Caco-2 (cell line): ENCODE results near the gene IRF2. TPM values are rescaled to one million over a fixed set of nuclear protein-coding genes. Genes with fewer than 3 reads are reported as not detected.

ENCODE experiments used
- BruUV-seq: library from RNA; stranded (reverse); fragments of 400-500 nt; replicated peaks from 2 replicates; lab custom pipeline; 2021; lab: Mats Ljungman, UMichigan
- CTCF ChIA-PET: fragments of 300-600 bp; sonication (Branson Sonifier 250); formaldehyde crosslinking; loops from one replicate; lab custom pipeline; 2022; ENCODE audit warnings: antibody characterized with exemption; lab: Charles Lee
- POLR2A ChIA-PET: fragments of 300-600 bp; sonication (Branson Sonifier 250); formaldehyde crosslinking; loops from one replicate; lab custom pipeline; 2022; ENCODE audit warnings: antibody characterized with exemption; lab: Charles Lee
- DNase-seq, 2 experiments: peaks; one replicate each; pipeline versions ENCODE4 v3.0.0 to v3.0.0-alpha.2; 2020 to 2022
- H3K27me3 ChIP-seq: replicated peaks from 2 replicates; pipeline ENCODE4 v1.6.0; 2011; ENCODE audit warnings: low read length; ENCODE audit not compliant: control insufficient read depth, insufficient read depth
- H3K36me3 ChIP-seq: 2 replicates; pipeline ENCODE4 v1.5.1; 2011; ENCODE audit warnings: low read length; ENCODE audit not compliant: control insufficient read depth, insufficient read depth
- H3K4me1 ChIP-seq: fragments of 250-450 bp; sonication (Bioruptor Pico); 2 replicates; pipeline ENCODE4 v1.5.1; 2020; ENCODE audit warnings: mild to moderate bottlenecking
- H3K4me3 ChIP-seq: 2 replicates; pipeline ENCODE4 v1.5.1; 2011; ENCODE audit warnings: low read depth, mild to moderate bottlenecking, control low read depth, low read length
- H3K9me3 ChIP-seq: fragments of 250-450 bp; sonication (Bioruptor Pico); 2 replicates; pipeline ENCODE4 v1.5.1; 2020; ENCODE audit warnings: mild to moderate bottlenecking, moderate library complexity
- H3K27ac Mint-ChIP-seq: one replicate; pipeline ENCODE4 v1.8.0; 2022; ENCODE audit warnings: mixed read lengths; ENCODE audit not compliant: unreplicated experiment
- H3K27me3 Mint-ChIP-seq: one replicate; pipeline ENCODE4 v1.8.0; 2022; ENCODE audit warnings: mixed read lengths; ENCODE audit not compliant: insufficient read depth, unreplicated experiment
- H3K36me3 Mint-ChIP-seq: one replicate; pipeline ENCODE4 v1.8.0; 2022; ENCODE audit warnings: mild to moderate bottlenecking, mixed read lengths; ENCODE audit not compliant: insufficient read depth, unreplicated experiment
- H3K4me1 Mint-ChIP-seq: one replicate; pipeline ENCODE4 v1.8.0; 2022; ENCODE audit warnings: low read depth, mixed read lengths; ENCODE audit not compliant: unreplicated experiment
- H3K4me3 Mint-ChIP-seq: one replicate; pipeline ENCODE4 v1.8.0; 2022; ENCODE audit warnings: mild to moderate bottlenecking, moderate library complexity, mixed read lengths; ENCODE audit not compliant: unreplicated experiment
- H3K9me3 Mint-ChIP-seq: one replicate; pipeline ENCODE4 v1.8.0; 2022; ENCODE audit warnings: mixed read lengths; ENCODE audit not compliant: unreplicated experiment
- intact Hi-C: fragments of 100-400 bp; cut with micrococcal nuclease; formaldehyde crosslinking; loops from one replicate; pipeline ENCODE4 v1.10.0; 2022; ENCODE audit not compliant: unreplicated experiment
- total RNA-seq: library from RNA; stranded (reverse); gene quantifications from 2 replicates; pipeline ENCODE4 v1.2.3, GENCODE V29; 2022
- TF ChIP-seq, protein P1 (sequence below), 2 experiments: fragments of 200-600 bp in 1 of 2; IDR thresholded peaks; 1 replicate in 1 of 2; 2 replicates in 1 of 2; pipeline versions ENCODE4 v1.5.1 to v1.8.0; 2011 to 2022; ENCODE audit warnings: antibody characterized with exemption in 1 of 2, control low read depth in 1 of 2, inconsistent platforms in 1 of 2, low read depth in 1 of 2, low read length in 1 of 2, mild to moderate bottlenecking in 1 of 2, moderate library complexity in 1 of 2; ENCODE audit not compliant: insufficient read depth in 1 of 2, severe bottlenecking in 1 of 2, unreplicated experiment in 1 of 2

IRF2 gene
- total RNA-seq, 1 experiment from 2014 or later, result 9.2 TPM

DNA sequence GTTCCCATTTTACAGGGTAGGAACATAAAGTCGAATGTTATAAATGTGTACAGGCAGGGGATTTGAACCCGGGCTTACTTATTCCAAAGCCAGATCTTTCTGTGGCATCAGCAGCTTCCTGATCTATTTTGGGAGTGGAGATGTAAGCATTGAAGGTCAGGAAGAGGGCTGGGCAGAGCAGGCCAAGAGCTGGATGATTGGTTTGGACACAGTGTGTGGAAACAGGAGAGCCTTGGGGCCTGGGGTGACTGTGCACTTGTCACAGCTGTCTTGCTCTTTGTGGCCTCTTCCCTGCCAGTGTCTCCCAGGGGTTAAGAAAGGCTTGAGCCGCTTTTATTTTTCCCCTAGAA is 128.8 kb downstream of the IRF2 start:
- H3K36me3 ChIP-seq, result no peaks in the 10 kb centered on the region
- CTCF ChIA-PET, result no interaction called here
- DNase-seq, result no peak
- H3K27me3 ChIP-seq, result no peaks in the 10 kb centered on the region
- peak overlapping the region; percentile 61 for H3K27ac Mint-ChIP-seq
- H3K4me1 ChIP-seq, result peaks cover 36% of the 10 kb centered on the region
- TF ChIP-seq, protein P1, sequence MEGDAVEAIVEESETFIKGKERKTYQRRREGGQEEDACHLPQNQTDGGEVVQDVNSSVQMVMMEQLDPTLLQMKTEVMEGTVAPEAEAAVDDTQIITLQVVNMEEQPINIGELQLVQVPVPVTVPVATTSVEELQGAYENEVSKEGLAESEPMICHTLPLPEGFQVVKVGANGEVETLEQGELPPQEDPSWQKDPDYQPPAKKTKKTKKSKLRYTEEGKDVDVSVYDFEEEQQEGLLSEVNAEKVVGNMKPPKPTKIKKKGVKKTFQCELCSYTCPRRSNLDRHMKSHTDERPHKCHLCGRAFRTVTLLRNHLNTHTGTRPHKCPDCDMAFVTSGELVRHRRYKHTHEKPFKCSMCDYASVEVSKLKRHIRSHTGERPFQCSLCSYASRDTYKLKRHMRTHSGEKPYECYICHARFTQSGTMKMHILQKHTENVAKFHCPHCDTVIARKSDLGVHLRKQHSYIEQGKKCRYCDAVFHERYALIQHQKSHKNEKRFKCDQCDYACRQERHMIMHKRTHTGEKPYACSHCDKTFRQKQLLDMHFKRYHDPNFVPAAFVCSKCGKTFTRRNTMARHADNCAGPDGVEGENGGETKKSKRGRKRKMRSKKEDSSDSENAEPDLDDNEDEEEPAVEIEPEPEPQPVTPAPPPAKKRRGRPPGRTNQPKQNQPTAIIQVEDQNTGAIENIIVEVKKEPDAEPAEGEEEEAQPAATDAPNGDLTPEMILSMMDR (IDR thresholded peaks at IDR 0.05; ENCODE audit: insufficient read depth in 1 of 2, low read depth in 1 of 2, low read length in 1 of 2, severe bottlenecking in 1 of 2, unreplicated experiment in 1 of 2), result no peak
- H3K4me3 ChIP-seq, result no peak overlapping the region
- intact Hi-C loops, result no loop called here
- no peaks in the 10 kb centered on the region for H3K9me3 ChIP-seq
- H3K27me3 Mint-ChIP-seq, result no peaks in the 10 kb centered on the region
- BruUV-seq, result no TSS peak
- no peak overlapping the region for H3K4me3 Mint-ChIP-seq
- peaks cover 6% of the 10 kb centered on the region for H3K36me3 Mint-ChIP-seq
- H3K4me1 Mint-ChIP-seq, result peaks cover 42% of the 10 kb centered on the region
- POLR2A ChIA-PET, result no interaction called here
- H3K9me3 Mint-ChIP-seq, result no peaks in the 10 kb centered on the region

DNA sequence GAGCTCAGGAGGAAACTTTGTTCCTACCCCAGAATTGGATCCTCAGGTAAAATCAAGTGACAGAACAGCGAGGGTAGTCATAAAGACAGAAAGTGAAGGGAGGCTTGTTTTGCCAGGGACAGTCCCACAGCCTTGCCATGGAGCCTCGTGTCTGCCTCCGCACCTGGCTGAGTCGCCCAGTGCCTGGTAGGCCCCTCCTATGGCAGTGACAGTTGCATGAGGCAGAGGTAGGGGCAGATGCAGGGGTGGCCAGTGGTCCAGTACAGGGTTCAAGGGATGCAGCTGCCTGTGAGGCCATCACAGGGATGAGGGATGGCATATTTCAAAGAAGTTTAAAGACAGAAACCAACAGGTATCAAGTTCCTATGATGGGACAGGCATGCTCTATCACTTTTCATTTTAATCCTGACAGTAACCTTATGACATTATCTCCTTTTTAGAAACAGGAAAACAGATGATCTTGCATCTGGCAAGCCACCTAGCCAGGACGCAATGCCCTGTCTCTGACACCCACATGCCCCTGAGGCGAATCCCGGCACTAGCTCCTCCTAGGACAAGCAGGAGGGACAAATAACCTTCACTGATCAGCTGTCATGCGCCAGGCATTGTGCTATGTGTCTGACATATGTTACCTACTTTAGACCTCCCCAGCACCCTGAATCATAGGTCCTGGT is 129.3 kb downstream of the IRF2 start:
- BruUV-seq, result no TSS peak
- CTCF ChIA-PET, result interaction anchor here (1.7 kb wide), 1 partner anchor 57 kb away, joined by 6 read pairs; no protein-coding TSS in a partner anchor
- Mint-ChIP-seq H3K9me3 (no peaks in the 10 kb centered on the region), H3K36me3 (peaks cover 6% of the 10 kb centered on the region), H3K4me1 (peaks cover 40% of the 10 kb centered on the region), H3K4me3 (no peak overlapping the region), H3K27ac (no peak overlapping the region), H3K27me3 (no peaks in the 10 kb centered on the region)
- H3K36me3 ChIP-seq, result no peaks in the 10 kb centered on the region
- H3K9me3 ChIP-seq, result no peaks in the 10 kb centered on the region
- no peak for DNase-seq
- no peaks in the 10 kb centered on the region for H3K27me3 ChIP-seq
- TF ChIP-seq, protein P1 (IDR thresholded peaks at IDR 0.05; ENCODE audit: insufficient read depth in 1 of 2, low read depth in 1 of 2, low read length in 1 of 2, severe bottlenecking in 1 of 2, unreplicated experiment in 1 of 2), result no peak
- no peak overlapping the region for H3K4me3 ChIP-seq
- intact Hi-C loops, result no loop called here
- POLR2A ChIA-PET, result no interaction called here
- H3K4me1 ChIP-seq, result peaks cover 31% of the 10 kb centered on the region

DNA sequence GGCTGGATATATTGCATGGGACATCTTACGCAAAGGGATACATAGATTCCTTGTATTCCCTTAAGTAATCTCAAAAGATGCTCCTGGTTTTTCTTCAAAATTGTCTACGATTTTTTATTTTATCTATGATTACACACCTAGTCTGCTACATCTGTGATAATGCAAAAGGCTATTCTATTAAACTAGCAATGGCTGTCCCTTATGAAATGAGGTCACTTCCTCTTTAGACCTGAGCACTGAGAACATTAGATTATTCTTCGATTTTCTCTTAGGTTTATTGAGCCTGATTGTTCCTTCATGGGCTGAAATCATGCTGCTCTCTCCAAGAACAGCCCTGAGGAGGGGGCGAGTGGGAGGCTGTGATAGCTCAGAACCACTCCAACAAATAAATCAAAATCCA is 129.9 kb downstream of the IRF2 start:
- DNase-seq, result no peak
- Mint-ChIP-seq H3K4me1 (peaks cover 34% of the 10 kb centered on the region), H3K27ac (no peak overlapping the region), H3K36me3 (peaks cover 6% of the 10 kb centered on the region), H3K4me3 (peak overlapping the region; percentile 79), H3K9me3 (no peaks in the 10 kb centered on the region), H3K27me3 (no peaks in the 10 kb centered on the region)
- Histone ChIP-seq H3K27me3 (no peaks in the 10 kb centered on the region), H3K36me3 (no peaks in the 10 kb centered on the region), H3K4me1 (peaks cover 25% of the 10 kb centered on the region), H3K9me3 (no peaks in the 10 kb centered on the region), H3K4me3 (no peak overlapping the region)
- intact Hi-C loops, result no loop called here
- CTCF ChIA-PET, result interaction anchor here (1.7 kb wide), 1 partner anchor 57 kb away, joined by 6 read pairs; no protein-coding TSS in a partner anchor
- POLR2A ChIA-PET, result no interaction called here
- no TSS peak for BruUV-seq
- TF ChIP-seq, protein P1 (IDR thresholded peaks at IDR 0.05; ENCODE audit: insufficient read depth in 1 of 2, low read depth in 1 of 2, low read length in 1 of 2, severe bottlenecking in 1 of 2, unreplicated experiment in 1 of 2), result no peak
